ENCODE results near the gene ARHGAP40.

DNA sequence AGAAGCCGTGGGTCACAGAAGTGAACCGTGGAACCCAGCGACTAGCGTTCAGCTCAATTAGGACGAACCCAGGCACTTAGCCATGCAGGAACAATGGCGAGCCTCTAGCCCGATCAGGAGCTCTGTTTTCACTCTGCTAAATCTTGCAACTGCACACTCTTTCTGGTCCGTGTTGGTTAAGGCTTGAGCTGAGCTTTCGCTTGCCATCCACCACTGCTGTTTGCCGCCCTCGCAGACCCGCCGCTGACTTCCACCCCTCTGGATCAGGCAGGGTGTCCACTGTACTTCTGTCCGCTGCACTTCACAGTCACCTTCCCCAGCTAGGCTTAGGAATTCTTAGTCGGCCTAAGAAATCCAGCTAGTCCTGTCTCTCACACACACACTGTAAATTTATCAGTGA lies 96.9 kb downstream of the ARHGAP40 start:
- TF ChIP-seq, protein P1, sequence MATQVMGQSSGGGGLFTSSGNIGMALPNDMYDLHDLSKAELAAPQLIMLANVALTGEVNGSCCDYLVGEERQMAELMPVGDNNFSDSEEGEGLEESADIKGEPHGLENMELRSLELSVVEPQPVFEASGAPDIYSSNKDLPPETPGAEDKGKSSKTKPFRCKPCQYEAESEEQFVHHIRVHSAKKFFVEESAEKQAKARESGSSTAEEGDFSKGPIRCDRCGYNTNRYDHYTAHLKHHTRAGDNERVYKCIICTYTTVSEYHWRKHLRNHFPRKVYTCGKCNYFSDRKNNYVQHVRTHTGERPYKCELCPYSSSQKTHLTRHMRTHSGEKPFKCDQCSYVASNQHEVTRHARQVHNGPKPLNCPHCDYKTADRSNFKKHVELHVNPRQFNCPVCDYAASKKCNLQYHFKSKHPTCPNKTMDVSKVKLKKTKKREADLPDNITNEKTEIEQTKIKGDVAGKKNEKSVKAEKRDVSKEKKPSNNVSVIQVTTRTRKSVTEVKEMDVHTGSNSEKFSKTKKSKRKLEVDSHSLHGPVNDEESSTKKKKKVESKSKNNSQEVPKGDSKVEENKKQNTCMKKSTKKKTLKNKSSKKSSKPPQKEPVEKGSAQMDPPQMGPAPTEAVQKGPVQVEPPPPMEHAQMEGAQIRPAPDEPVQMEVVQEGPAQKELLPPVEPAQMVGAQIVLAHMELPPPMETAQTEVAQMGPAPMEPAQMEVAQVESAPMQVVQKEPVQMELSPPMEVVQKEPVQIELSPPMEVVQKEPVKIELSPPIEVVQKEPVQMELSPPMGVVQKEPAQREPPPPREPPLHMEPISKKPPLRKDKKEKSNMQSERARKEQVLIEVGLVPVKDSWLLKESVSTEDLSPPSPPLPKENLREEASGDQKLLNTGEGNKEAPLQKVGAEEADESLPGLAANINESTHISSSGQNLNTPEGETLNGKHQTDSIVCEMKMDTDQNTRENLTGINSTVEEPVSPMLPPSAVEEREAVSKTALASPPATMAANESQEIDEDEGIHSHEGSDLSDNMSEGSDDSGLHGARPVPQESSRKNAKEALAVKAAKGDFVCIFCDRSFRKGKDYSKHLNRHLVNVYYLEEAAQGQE (IDR thresholded peaks at IDR 0.05; ENCODE audit: insufficient read depth in 1 of 2, low read depth in 2 of 2, low read length in 2 of 2) = no peak
- no peak for TF ChIP-seq POLR2AphosphoS5 (IDR thresholded peaks at IDR 0.05; ENCODE audit: low read depth, low read length)
